NCI-H748 (cell line): ENCODE data around the gene SPATA2.

Experiments
- DNase-seq: peaks from one replicate; lab custom pipeline; 2025; ENCODE audit not compliant: unreplicated experiment; lab: John Stamatoyannopoulos, UW

Gene SPATA2

GRCh38 chr20:49887251-49888211 is 27.8 kb downstream of the SPATA2 start:
- DNase-seq, result no peak

GRCh38 chr20:49886571-49887213 is 28.6 kb downstream of the SPATA2 start:
- DNase-seq, result no peak

- no peak for DNase-seq
Observed at GRCh38 chr20:49885558-49886332, 29.6 kb downstream of the SPATA2 start.

GRCh38 chr20:49883246-49883802 is 32.0 kb downstream of the SPATA2 start:
- DNase-seq, result no peak

GRCh38 chr20:49882171-49882970 is 33.0 kb downstream of the SPATA2 start:
- DNase-seq, result no peak

- no peak for DNase-seq
Observed at GRCh38 chr20:49880724-49881445, 34.4 kb downstream of the SPATA2 start.

GRCh38 chr20:49880177-49880576 is 35.2 kb downstream of the SPATA2 start:
- no peak for DNase-seq

- DNase-seq, result no peak
Observed at GRCh38 chr20:49878977-49879376, 36.4 kb downstream of the SPATA2 start.

GRCh38 chr20:49877386-49877921 is 37.9 kb downstream of the SPATA2 start:
- DNase-seq, result no peak

- no peak for DNase-seq
Observed at GRCh38 chr20:49874696-49875095, 40.6 kb downstream of the SPATA2 start.

GRCh38 chr20:49872056-49872455 is 43.3 kb downstream of the SPATA2 start:
- no peak for DNase-seq

GRCh38 chr20:49871391-49871948 is 43.9 kb downstream of the SPATA2 start:
- no peak for DNase-seq

GRCh38 chr20:49870261-49870660 is 45.1 kb downstream of the SPATA2 start:
- no peak for DNase-seq

- DNase-seq, result no peak
Observed at GRCh38 chr20:49868964-49869363, 46.4 kb downstream of the SPATA2 start.

- DNase-seq, result no peak
Observed at GRCh38 chr20:49868538-49868937, 46.8 kb downstream of the SPATA2 start.

GRCh38 chr20:49867453-49868215 is 47.7 kb downstream of the SPATA2 start:
- DNase-seq, result no peak

- no peak for DNase-seq
Observed at GRCh38 chr20:49866051-49866450, 49.3 kb downstream of the SPATA2 start.

- no peak for DNase-seq
Observed at GRCh38 chr20:49865559-49865958, 49.8 kb downstream of the SPATA2 start.
